Type B pancreatic cell (in vitro differentiated cells): ENCODE data around the gene BAG5. TPM values are rescaled to one million over a fixed set of nuclear protein-coding genes. Genes with fewer than 3 reads are reported as not detected.
"Not testable (repeated sequence)": the region's sequence is repeated elsewhere in the genome, so short reads cannot be mapped to it uniquely, and the experiment has no call there.

Experiments used
- DNase-seq: peaks from one replicate; pipeline ENCODE4 v3.0.0; 2021; ENCODE audit warnings: mixed read lengths; ENCODE audit not compliant: unreplicated experiment; ENCODE audit errors: extremely low spot score
- H3K27ac Mint-ChIP-seq: 2 replicates; pipeline ENCODE4 v1.8.0; 2021; ENCODE audit warnings: mild to moderate bottlenecking, mixed read lengths
- H3K27me3 Mint-ChIP-seq: 2 replicates; pipeline ENCODE4 v1.8.0; 2021; ENCODE audit warnings: mixed read lengths
- H3K36me3 Mint-ChIP-seq: 2 replicates; pipeline ENCODE4 v1.8.0; 2021; ENCODE audit warnings: mixed read lengths
- H3K4me1 Mint-ChIP-seq: one replicate; pipeline ENCODE4 v1.8.0; 2021; ENCODE audit warnings: mixed read lengths; ENCODE audit not compliant: unreplicated experiment
- H3K4me3 Mint-ChIP-seq: 2 replicates; pipeline ENCODE4 v1.8.0; 2021; ENCODE audit warnings: mild to moderate bottlenecking, mixed read lengths
- H3K9me3 Mint-ChIP-seq: 2 replicates; pipeline ENCODE4 v1.8.0; 2021; ENCODE audit warnings: mixed read lengths
- long read RNA-seq: library from polyadenylated mRNA; unstranded; transcript quantifications from one replicate; pipeline ENCODE4 v2.0.0, GENCODE V29; 2020
- total RNA-seq: library from RNA; stranded (reverse); gene quantifications from 2 replicates; pipeline ENCODE4 v1.2.1, GENCODE V29; 2021; ENCODE audit warnings: low replicate concordance
- TF ChIP-seq, protein P1 (sequence below): fragments of 200-600 bp; sonication (generic); conservative IDR thresholded peaks from 2 replicates; pipeline ENCODE4 v1.5.0; 2021; ENCODE audit warnings: antibody characterized with exemption, mild to moderate bottlenecking

Gene BAG5, protein sequence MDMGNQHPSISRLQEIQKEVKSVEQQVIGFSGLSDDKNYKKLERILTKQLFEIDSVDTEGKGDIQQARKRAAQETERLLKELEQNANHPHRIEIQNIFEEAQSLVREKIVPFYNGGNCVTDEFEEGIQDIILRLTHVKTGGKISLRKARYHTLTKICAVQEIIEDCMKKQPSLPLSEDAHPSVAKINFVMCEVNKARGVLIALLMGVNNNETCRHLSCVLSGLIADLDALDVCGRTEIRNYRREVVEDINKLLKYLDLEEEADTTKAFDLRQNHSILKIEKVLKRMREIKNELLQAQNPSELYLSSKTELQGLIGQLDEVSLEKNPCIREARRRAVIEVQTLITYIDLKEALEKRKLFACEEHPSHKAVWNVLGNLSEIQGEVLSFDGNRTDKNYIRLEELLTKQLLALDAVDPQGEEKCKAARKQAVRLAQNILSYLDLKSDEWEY
- 23.3 and 30.5 TPM in 2 replicates for total RNA-seq
- long read RNA-seq, full-length matches to known transcripts: 77 of 93 reads
- long read RNA-seq, partial matches to known transcripts: 0 of 93 reads
- long read RNA-seq, other reads (novel, unspliced or antisense): 16 of 93 reads

DNA sequence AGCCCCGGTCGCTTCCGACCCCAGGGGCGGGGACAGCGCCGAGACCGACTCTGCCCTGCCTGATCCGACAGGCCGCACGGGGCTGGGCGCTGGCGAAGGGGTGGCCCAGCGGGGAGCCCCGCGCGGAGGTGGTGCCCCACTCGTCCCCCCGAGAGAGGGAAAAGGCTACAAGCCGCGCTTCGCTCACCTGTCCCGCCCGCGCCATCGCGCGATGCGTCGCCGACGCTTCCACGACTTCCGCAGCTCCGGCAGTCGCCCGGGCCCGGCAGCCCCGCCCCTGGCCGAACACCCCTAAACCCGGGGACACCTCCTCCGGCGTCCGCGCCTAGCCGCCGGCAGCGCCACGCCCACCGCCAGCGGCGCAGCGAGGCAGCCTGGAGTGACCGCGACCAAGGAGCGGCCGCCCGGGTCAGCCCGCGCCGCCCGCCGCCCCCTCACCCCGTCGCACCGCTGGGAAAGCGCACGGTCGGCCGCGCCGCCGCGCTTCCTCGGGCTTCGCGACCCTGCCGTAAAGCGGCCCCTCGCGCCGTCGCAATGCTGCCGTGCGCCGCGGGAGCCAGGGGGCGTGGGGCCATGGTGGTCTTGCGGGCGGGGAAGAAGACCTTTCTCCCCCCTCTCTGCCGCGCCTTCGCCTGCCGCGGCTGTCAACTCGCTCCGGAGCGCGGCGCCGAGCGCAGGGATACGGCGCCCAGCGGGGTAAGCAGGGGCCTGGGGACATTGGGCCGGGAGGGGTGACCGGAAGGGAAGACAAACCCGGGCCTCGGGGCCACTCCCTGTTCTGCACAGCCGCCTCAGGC, at the start of gene BAG5, which contains the start of gene COA8:
Gene BAG5 (minus strand): TSS at position 229 of the 797 bp plus-strand sequence. CDS start 1,493 bp downstream, outside the sequence.
Gene COA8 (plus strand): TSS at position 532 of the 797 bp plus-strand sequence. CDS start 42 bp downstream, at position 574.
- no peaks in the 10 kb centered on the region for H3K9me3 Mint-ChIP-seq
- peak; percentile 92 for DNase-seq
- TF ChIP-seq, protein P1, sequence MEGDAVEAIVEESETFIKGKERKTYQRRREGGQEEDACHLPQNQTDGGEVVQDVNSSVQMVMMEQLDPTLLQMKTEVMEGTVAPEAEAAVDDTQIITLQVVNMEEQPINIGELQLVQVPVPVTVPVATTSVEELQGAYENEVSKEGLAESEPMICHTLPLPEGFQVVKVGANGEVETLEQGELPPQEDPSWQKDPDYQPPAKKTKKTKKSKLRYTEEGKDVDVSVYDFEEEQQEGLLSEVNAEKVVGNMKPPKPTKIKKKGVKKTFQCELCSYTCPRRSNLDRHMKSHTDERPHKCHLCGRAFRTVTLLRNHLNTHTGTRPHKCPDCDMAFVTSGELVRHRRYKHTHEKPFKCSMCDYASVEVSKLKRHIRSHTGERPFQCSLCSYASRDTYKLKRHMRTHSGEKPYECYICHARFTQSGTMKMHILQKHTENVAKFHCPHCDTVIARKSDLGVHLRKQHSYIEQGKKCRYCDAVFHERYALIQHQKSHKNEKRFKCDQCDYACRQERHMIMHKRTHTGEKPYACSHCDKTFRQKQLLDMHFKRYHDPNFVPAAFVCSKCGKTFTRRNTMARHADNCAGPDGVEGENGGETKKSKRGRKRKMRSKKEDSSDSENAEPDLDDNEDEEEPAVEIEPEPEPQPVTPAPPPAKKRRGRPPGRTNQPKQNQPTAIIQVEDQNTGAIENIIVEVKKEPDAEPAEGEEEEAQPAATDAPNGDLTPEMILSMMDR: no peak
- peak within 1 kb of the TSS; percentile 97 for H3K27ac Mint-ChIP-seq
- peaks cover 4% of the 10 kb centered on the region for H3K36me3 Mint-ChIP-seq
- H3K27me3 Mint-ChIP-seq: no peaks in the 10 kb centered on the region
- peaks cover 29% of the 10 kb centered on the region for H3K4me1 Mint-ChIP-seq
- H3K4me3 Mint-ChIP-seq: peak within 1 kb of the TSS; percentile 98

DNA sequence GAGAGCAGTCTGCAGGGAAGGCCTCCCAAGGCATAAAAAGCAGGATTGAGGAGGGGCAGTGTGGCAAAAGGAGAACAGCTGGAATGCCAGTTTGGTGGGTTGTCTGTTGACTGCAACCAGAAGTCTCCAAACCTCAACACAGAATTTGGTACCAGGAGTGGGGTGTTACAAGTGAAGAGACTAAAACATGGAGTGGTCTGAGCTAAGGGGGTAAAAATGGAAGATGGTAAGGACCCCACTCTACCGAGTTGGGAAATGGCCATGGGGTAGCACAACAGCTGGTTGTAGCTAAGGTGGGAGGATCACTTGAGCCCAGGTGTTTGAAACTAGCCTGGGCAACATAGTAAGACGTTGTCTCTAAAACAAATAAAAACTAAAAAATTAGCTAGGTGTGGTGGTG, 48.8 kb upstream of the BAG5 start:
- Mint-ChIP-seq H3K27ac (no peak overlapping the region), H3K4me1 (peaks cover 11% of the 10 kb centered on the region), H3K9me3 (peaks cover 7% of the 10 kb centered on the region), H3K27me3 (peaks cover 15% of the 10 kb centered on the region), H3K4me3 (no peak overlapping the region), H3K36me3 (no peaks in the 10 kb centered on the region)
- TF ChIP-seq, protein P1: no peak
- DNase-seq: no peak

DNA sequence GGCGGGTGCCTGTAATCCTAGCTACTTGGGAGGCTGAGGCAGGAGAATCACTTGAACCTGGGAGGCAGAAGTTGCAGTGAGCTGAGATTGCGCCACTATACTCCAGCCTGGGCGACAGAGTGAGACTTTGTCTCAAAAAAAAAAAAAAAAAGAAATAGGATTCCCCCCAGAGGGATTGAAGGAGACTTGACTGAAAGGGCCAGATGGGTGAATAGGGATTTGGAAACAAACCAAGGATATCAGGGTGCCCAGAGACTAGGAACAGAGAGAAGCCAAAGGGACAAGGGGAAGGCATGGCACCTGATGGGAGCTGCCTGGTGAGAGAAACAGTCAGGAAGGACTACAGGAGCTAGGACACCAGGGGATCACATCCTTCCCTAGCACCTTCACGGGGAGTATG, 46.6 kb upstream of the BAG5 start:
- peaks cover 15% of the 10 kb centered on the region for H3K27me3 Mint-ChIP-seq
- H3K4me3 Mint-ChIP-seq, H3K36me3 Mint-ChIP-seq, DNase-seq, H3K27ac Mint-ChIP-seq, H3K9me3 Mint-ChIP-seq: not testable (repeated sequence)
- peaks cover 11% of the 10 kb centered on the region for H3K4me1 Mint-ChIP-seq

DNA sequence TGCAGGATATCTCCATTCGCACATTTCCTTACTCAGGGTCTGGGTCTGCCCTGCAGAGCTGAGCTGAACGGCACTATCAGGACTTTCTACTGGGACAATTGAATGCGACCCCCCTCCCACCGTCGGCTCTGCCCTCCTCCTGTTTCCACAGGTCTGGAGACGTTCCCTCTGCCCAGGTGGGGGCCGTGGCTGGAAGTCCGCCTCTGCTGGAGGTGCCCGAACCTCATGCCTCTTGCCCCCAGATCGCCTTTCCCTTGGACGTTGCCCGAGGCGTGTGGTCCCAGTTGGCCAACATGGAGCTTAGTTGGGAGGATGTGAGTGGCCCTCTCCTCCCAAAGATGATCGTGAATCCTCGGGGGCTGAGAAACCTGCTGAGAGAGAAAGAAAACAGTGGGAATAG, 45.4 kb upstream of the BAG5 start:
- Mint-ChIP-seq H3K9me3 (peaks cover 7% of the 10 kb centered on the region), H3K27ac (no peak overlapping the region), H3K4me3 (no peak overlapping the region), H3K36me3 (no peaks in the 10 kb centered on the region), H3K4me1 (peaks cover 11% of the 10 kb centered on the region), H3K27me3 (peaks cover 15% of the 10 kb centered on the region)
- DNase-seq: no peak
- TF ChIP-seq, protein P1: no peak

DNA sequence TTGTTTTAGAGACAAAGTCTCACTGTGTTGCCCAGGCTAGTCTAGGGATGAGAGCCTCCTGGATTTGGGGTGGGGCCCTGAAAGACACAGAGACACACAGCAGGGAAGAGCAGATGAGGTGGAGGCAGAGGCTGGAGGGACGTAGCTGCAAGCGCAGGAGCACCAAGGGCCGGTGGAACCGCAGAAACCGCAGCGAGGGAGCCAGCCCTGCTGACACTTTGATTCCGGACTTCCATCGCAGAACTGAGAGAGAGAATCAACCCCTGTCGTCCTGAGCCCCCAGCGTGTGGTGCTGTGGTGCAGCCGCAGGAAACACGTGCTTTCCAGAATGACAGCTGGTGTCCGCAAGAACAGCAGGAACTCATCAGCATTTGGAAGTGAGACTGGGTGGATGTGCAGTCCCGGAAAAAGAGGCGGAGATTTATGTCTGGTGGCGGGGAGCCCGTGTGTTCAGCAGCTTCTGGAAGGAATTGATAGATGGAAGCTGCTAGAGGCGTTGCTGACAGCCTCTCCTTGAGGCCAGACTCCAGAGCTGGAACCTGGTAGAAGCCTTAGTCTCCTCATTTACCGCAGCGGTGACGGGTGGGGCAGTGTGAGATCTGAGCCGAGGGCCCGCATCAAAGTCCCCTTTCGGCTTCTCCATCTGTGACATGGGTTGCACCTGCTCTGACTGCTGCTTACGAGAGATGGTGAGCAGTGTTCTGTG, 44.7 kb upstream of the BAG5 start:
- TF ChIP-seq, protein P1: no peak
- peak overlapping the region; percentile 71 for H3K4me3 Mint-ChIP-seq
- peaks cover 11% of the 10 kb centered on the region for H3K4me1 Mint-ChIP-seq
- H3K27ac Mint-ChIP-seq: peak overlapping the region; percentile 29
- H3K36me3 Mint-ChIP-seq: no peaks in the 10 kb centered on the region
- DNase-seq: no peak
- peaks cover 15% of the 10 kb centered on the region for H3K27me3 Mint-ChIP-seq
- H3K9me3 Mint-ChIP-seq: peaks cover 7% of the 10 kb centered on the region
